Suprapubic skin (tissue), 3 donors: ENCODE measurements around the gene ITSN1.

Experiments used
- POLR2A ChIP-seq, 2 donors: fragments of 450-650 bp; IDR thresholded peaks; one replicate each; pipeline ENCODE4 v1.6.1; 2017; ENCODE audit warnings: antibody characterized with exemption in 2 of 2, mild to moderate bottlenecking in 2 of 2, moderate library complexity in 2 of 2
- TF ChIP-seq, protein P1 (sequence below), 2 donors: fragments of 200-600 bp in 1 of 2; fragments of 450-650 bp in 1 of 2; sonication (generic) in 1 of 2; IDR thresholded peaks; one replicate each; pipeline ENCODE4 v1.5.1; 2016 to 2019; ENCODE audit warnings: antibody characterized with exemption in 2 of 2, mild to moderate bottlenecking in 1 of 2, moderate library complexity in 1 of 2

DNA sequence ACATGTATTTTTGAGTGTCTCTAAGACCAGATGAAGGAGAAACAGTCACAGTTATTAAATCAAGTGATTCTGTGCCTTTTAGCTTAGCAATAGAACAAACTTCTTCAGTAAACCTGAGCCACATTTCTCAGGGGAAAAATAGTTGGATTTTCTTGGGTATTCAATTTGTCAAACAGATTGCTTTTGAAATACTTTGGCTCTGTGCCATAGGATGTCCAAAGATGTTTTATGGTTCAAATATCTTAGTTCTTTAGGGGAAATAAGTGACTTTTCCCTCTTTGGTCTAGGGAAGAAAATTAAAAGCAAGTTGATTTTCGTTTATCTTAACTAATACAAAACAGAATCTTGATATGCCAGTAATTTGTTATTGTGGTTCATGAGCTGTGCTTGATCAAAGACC, 147.4 kb downstream of the ITSN1 start:
- TF ChIP-seq, protein P1, sequence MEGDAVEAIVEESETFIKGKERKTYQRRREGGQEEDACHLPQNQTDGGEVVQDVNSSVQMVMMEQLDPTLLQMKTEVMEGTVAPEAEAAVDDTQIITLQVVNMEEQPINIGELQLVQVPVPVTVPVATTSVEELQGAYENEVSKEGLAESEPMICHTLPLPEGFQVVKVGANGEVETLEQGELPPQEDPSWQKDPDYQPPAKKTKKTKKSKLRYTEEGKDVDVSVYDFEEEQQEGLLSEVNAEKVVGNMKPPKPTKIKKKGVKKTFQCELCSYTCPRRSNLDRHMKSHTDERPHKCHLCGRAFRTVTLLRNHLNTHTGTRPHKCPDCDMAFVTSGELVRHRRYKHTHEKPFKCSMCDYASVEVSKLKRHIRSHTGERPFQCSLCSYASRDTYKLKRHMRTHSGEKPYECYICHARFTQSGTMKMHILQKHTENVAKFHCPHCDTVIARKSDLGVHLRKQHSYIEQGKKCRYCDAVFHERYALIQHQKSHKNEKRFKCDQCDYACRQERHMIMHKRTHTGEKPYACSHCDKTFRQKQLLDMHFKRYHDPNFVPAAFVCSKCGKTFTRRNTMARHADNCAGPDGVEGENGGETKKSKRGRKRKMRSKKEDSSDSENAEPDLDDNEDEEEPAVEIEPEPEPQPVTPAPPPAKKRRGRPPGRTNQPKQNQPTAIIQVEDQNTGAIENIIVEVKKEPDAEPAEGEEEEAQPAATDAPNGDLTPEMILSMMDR (IDR thresholded peaks at IDR 0.05): no peak
- TF ChIP-seq POLR2A (IDR thresholded peaks at IDR 0.05): no peak
